Stimulated activated CD4-positive, alpha-beta T cell treated with anti-CD3 and anti-CD28 coated beads, Interleukin-12 subunit alpha, Interleukin-12 subunit beta, amount 100 ng/mL, for 48 hours (primary cell): ENCODE measurements around the gene RNF213.
A peak's percentile ranks its signal among the peaks of the same experiment; 100 is the strongest.
"Not testable (repeated sequence)": the region's sequence is repeated elsewhere in the genome, so short reads cannot be mapped to it uniquely, and the experiment has no call there.

Experiments used
- DNase-seq, 3 donors: peaks; one replicate each; pipeline ENCODE4 v3.0.0-alpha.2; 2020; ENCODE audit warnings: low read depth in 2 of 3, low spot score in 1 of 3

Gene RNF213

DNA sequence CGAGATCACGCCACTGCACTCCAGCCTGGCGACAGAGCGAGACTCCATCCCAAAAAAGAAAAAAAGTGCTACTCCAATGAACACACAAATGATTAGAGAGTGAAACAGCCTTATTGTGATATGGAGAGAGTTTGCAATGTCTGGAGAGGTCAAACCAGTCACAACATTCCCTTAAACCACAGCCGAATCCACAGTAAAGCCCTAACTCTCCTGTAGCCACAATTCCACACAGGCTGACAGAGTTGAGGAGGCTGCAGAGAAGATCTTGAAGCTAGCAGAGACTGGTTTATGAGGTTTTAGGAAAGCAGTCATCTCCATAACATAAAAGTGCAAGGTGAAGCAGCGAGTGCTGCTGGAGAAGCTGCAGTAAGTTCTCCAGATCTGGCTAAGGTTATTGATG, 6.7 kb downstream of the RNF213 start:
- no peak for DNase-seq

GRCh38 chr17:80268427-80268826, 7.8 kb downstream of the RNF213 start:
- no peak for DNase-seq

DNA sequence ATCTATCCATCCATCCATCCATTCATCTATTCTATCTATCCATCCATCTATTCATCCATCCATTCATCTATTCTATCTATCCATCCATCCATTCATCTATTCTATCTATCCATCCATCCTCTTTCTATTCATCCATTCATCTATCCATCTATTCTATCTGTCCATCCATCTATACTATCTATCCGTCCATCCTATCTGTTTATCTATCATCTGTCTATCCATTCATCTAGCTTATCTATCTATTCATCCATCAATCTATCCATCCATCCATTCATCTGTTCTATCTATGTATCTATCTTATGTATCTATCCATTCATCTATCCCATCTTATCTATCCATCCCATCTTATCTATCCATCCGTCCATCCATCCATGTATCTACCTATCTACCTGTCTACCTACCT, 8.8 kb downstream of the RNF213 start:
- DNase-seq: no peak

DNA sequence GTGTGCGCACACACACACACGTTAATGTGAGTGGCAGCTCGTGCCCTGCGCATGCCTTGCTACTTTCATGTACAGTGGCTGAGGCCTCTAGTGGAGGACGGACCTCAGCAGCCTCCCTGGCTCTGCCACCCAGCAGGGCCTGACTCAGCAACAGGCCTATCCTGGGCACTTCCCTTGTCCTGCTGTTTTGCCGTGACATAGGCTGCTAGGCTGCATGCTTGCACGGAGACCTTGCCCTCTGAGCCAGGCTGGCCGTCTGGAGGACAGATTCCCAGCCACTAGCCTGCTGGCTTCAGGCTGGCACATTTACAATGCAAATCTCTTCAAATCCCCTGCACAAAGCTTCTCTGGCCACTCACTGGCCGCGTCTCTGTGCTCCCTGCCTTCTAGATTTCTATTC, 9.5 kb downstream of the RNF213 start:
- no peak for DNase-seq

DNA sequence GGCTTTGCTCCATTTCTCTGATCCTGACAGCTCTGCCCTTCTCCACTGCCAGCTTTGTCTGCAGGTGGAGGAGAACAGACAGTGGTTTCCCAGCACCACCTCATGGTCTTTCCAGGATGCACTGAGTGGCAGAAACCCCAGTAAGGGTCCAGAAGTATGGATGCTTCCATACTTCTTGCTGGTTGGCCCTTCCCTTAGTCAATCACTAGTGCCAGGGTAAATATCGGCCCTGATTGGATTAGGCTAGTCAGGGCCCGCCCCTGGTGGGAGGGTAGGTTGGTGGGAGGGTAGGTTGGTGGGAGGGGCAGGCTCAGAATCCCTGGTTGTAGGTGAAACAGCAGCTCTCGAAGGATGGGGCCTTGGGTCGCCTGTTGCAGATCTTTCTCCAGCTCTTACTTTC, 10.2 kb downstream of the RNF213 start:
- peak in 1 of 3 donors; percentile 58 for DNase-seq

DNA sequence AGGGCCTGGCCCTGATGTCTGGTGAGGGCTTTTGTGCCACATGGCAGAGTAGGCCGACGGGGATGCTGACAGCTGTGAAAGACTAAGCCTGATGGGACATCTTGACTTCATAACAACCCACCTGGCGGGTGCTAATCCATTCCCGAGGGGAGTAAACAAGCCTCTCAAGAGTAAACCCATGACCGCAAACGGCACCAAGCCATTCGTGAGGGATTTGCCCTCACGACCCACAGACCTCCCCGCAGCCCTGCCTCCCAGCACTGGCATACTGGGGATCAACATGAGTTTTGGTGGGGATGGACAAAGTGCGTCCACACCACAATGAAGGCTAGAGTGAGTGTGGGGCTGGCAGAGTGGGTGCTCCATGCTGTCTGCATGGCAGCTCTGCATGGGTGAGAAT, 11.7 kb downstream of the RNF213 start:
- DNase-seq: no peak

- no peak for DNase-seq
These were observed 13.7 kb downstream of the RNF213 start for GRCh38 chr17:80274331-80274730.

GRCh38 chr17:80274871-80275449, 14.3 kb downstream of the RNF213 start:
- DNase-seq: no peak

DNA sequence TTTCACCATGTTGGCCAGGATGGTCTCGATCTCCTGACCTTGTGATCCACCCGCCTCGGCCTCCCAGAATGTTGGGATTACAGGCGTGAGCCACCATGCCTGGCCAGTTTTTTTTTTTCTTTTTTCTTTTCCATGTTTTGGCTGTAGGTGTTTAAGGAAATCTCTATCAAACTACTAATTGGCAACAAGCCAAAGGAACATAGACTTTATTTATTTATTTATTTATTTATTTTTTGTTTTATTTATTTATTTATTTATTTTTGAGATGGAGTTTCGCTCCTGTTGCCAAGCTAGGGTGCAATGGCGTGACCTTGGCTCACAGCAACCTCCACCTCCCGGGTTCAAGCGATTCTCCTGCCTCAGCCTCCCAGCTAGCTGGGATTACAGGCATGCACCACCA, 15.2 kb downstream of the RNF213 start:
- DNase-seq: not testable (repeated sequence)

DNA sequence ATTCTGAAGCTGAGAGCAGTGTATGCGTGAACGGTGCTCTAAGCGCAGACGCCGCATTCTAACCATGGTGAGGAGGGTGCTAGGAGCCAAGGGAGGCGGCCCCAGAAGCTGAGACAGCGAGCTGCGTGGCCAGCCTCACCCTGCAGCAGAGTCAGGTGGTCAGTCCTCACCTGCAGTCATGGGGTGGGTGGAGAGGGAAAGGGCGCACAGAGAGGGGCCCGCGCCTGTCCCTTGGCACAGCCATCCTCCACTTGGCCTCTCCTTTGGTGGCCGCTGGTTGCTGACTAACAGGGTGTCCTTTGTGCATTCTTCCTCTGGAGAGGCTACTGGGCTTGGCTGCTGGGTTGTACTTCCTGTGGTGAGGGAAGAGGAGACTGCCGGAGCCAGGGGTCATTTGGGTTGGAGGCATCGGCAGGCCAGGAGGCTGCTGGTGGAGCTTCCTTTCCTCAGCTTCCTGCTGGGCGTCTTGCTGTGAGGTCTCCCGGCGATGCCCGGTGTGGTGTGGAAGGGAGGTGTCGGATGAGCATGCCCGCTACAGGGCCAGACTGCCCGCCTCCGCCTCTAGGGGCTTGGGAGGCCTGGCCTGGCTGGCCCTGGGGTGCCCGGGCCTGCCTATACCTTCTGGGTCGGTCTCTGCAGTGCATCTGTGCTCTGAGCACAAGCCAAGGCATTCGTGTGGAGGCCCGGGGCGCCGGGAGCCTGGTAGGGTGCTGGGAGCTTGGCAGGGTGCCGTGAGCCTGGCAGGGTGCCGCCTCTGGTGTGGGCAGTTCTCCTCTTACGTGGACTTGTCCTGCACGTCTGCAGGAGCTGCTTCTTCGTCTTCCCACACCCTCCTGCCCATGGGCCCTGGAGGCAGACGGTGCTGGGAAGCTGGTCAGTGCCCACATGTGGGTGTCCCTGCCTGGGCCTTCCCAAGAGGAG, 17.4 kb downstream of the RNF213 start:
- DNase-seq: no peak

GRCh38 chr17:80279895-80280294, 19.2 kb downstream of the RNF213 start:
- no peak for DNase-seq

- no peak for DNase-seq
These were observed 20.9 kb downstream of the RNF213 start for GRCh38 chr17:80281516-80281915.

DNA sequence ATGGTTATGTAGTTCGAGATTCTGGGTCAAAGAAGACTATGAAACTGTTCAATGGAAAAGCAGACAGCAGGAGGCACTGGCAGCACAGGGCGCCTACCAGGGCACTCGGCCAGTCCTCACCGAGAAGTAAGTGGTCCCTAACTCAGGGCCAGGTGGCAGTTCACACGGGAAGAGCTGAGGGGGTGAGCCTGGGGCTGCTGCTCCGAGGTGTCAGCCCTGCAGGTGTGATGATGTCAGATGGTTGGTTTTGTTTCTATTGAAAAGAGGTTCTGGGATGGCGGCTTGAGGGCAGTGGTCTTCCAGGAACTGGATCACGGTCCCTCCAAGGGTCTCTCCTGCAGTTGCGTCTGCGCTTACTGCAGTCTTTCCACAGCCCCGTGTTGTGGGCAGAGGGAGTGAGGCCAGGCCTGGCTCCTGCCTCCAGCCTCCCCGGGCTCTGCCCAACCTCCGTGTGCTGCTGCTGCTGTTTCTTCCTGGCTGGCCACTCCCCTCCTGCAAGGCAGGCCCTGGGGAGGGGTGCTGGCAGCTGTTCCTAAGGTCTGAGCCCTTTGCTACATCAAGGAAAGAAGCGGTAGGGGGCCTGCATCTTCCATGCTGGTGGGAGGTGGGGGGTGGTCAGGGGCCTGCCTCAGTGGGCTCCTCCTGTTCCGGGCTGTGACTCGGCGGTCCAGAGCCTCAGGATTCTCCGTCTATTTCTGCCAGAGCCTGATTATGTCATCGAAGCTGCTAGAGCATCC, 22.6 kb downstream of the RNF213 start:
- DNase-seq: no peak

GRCh38 chr17:80284631-80285030, 24.0 kb downstream of the RNF213 start:
- no peak for DNase-seq

DNA sequence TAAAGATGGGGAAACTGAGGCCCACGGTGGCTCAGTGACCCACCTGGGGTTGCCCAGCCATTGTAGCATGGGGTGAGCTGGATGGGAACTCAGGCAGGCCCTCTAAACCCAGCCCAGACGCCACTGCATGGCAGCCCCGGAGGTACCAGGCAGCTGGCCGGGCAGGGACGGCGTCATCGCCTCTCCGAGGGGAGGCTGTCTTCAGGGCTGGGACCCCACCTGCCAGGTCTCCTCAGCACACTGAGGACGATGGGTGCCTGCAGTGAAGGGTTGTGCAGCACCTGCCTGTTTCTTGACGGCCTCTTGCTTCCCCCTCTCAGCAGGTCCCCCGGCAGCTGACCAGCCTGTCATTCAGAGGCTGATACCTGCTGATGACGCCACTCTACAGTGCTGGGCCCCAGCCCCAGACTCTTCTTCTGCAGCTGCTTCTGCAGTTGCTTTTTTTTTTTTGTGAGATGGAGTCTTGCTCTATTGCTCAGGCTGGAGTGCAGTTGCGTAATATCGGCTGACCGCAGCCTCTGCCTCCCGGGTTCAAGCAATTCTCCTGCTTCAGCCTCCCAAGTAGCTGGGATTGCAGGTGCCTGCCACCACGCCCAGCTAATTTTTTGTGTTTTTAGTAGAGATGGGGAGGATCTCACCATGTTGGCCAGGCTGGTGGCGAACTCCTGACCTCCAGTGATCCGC, 24.7 kb downstream of the RNF213 start:
- DNase-seq: no peak

- no peak for DNase-seq
These were observed 25.9 kb downstream of the RNF213 start for GRCh38 chr17:80286638-80286960.

- DNase-seq: no peak
These were observed 26.4 kb downstream of the RNF213 start for GRCh38 chr17:80287038-80287437.

DNA sequence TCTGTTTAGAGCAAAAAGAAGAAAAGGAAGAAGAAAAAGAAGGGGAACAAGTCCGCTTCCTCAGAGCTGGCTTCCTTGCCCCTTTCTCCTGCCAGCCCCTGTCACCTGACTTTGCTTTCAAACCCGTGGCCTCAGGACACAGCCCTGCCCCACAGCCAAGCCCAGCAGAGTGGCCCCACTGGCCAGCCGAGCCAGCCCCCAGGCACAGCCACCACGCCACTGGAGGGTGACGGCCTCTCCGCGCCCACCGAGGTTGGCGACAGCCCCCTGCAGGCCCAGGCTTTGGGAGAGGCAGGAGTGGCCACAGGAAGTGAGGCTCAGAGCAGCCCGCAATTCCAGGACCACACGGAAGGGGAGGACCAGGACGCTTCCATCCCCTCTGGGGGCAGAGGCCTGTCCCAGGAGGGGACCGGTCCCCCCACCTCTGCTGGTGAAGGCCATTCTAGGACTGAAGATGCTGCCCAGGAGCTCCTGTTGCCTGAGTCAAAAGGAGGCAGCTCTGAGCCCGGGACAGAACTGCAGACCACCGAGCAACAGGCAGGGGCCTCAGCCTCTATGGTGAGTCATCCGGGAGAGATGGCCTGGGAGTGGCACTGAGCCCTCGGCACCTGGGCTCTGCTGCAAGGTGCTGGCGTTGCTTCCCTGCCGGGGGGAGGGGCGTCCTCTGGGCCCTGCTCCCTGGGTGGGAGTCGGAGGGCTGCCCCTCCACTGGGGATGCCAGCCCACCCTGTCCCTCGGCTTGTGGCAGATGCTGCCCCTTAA, 27.3 kb downstream of the RNF213 start:
- no peak for DNase-seq

GRCh38 chr17:80289616-80290015, 29.0 kb downstream of the RNF213 start:
- no peak for DNase-seq

DNA sequence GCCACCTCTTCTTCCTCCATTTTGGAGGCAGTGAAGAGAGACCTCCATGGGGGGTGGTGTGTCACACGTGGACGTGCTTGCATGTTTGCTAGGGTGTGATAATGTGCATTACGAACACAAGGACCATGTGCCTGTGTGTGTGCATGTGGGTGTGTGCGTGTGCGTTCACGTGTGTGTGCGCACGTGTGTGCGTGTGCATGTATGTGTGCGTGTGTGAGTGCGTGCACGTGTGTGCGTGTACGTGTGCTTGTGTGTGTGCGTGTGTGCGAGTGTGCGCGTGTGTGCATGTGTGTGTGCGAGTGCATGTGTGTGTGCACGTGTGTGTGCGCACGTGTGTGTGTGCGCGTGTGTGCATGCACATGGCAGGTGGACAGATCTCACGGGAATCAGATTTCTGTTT, 29.5 kb downstream of the RNF213 start:
- no peak for DNase-seq

GRCh38 chr17:80291260-80291659, 30.6 kb downstream of the RNF213 start:
- no peak for DNase-seq
